ENCODE measurements around the gene ZGPAT.
A peak's percentile ranks its signal among the peaks of the same experiment; 100 is the strongest.
"Not testable (repeated sequence)": the region's sequence is repeated elsewhere in the genome, so short reads cannot be mapped to it uniquely, and the experiment has no call there.

The ZGPAT gene, protein sequence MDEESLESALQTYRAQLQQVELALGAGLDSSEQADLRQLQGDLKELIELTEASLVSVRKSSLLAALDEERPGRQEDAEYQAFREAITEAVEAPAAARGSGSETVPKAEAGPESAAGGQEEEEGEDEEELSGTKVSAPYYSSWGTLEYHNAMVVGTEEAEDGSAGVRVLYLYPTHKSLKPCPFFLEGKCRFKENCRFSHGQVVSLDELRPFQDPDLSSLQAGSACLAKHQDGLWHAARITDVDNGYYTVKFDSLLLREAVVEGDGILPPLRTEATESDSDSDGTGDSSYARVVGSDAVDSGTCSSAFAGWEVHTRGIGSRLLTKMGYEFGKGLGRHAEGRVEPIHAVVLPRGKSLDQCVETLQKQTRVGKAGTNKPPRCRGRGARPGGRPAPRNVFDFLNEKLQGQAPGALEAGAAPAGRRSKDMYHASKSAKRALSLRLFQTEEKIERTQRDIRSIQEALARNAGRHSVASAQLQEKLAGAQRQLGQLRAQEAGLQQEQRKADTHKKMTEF

DNA sequence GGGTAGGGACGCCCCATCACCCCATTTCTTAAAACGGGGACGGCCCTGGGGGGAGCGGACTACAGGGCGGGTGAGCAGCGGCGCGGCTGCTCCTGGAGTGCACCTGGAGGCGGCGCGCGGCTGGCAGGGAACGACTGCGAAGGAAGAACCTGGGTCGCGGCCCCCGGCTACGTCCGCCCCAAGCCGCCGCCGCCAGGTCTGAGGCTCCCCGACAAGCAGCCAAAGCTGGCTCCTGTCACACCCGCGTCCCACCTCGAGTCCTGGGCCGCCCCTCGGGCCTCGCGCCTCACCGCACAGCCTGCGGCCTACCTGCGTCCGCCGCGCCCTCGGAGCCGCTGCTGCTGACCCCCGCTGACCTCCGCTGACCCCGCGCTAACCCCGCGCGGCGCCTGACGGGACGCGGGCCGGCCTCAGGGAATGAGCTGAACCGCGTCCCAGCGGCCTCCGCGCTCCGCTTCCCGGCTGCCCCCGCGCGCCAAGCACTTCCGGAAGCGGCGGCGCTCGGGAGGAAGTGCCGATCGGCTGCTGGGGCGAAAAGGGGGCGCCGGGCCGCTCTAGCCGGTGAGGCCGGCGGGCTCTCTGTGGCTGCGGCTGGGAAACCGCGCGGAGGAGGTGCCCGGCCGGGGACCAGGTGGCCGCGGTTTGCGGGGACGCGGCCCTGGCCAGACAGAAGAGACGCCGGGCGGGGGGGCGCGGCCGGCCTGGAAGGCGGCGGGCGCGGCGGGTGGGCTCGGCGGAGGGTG lies at the start of gene ZGPAT, which contains the start of gene ARFRP1:
Gene ZGPAT (plus strand): TSS at position 482 of the 743 bp plus-strand sequence. CDS start 542 bp downstream, outside the sequence.
Gene ARFRP1 (minus strand): TSS at position 419 of the 743 bp plus-strand sequence. CDS start 885 bp downstream, outside the sequence.
- DNase-seq: peak; percentile 80

DNA sequence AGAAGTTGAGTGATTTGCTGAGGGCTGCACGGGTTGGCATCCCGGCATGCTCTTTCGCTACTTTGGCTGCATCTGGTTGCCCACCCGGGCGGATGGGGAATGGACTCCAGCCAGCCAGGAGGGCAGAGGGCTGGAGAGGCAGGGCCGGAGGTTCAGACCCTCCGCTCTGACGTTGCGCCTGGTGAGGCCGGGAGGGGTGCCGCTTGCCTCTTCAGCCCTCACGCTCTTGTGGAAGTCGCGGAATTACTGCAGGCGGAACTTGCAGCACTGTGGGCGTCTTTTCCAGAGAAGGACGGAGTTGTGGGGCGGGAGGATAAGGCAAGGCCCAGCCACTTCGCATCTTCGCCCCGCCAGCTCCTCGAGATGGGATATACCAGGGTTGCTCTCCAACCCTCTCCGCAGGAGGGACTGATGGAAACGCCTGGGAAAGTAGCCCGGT lies 49.1 kb upstream of the ZGPAT start:
- DNase-seq: no peak

DNA sequence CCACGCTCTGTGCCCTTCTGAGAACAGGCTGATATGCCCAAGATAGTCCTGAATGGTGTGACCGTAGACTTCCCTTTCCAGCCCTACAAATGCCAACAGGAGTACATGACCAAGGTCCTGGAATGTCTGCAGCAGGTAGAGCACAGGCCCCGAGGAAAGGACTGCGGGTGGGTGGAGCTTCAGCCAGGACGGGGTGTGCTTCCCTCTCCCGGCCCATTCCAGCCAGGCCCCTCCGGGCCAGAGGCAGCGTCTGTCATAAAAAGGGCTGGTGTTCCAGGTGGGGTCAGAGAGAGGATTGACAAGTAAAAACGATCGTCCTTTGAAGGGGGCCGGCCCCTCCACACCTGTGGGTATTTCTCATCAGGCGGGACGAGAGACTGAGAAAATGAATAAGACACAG lies 48.5 kb upstream of the ZGPAT start:
- DNase-seq: no peak

DNA sequence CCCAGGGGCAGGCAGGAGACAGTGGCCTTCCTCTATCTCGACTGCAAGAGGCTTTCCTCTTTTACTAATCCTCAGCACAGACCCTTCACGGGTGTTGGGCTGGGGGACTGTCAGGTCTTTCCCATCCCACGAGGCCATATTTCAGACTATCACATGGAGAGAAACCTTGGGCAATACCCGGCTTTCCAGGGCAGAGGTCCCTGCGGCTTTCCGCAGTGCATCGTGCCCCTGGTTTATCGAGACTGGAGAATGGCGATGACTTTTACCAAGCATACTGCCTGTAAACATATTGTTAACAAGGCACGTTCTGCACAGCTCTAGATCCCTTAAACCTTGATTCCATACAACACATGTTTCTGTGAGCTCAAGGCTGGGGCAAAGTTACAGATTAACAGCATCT lies 47.7 kb upstream of the ZGPAT start:
- not testable (repeated sequence) for DNase-seq

DNA sequence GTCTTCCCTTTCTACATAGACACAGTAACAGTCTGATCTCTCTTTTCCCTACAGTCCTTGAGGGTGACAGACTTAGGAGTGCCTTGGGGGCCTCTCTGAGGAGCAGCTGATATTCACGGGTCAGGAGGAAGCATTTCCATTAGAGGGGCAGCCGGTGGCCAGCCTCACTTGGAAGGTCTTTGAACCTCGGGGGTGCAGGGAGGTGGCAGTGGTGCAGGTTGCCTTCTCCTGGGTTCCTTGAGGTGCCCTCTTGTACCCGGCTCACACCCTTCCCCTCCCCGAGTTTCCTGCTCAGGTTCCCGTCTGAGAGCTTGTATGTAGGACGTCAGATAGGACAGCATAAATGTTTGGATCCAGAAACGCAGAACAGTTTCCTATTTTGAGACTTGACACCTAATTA lies 47.2 kb upstream of the ZGPAT start:
- DNase-seq: no peak

DNA sequence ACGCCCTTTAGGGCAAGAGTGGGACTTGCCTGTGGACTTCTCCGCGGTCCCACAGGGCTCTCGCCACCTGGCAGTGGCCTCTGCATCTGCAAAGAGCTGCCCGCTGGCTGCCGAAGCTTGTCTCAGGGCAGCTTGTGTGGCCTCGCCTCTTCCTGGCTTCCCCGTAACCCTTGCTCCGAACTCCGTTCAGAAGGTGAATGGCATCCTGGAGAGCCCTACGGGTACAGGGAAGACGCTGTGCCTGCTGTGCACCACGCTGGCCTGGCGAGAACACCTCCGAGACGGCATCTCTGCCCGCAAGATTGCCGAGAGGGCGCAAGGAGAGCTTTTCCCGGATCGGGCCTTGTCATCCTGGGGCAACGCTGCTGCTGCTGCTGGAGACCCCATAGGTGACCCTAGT lies 46.7 kb upstream of the ZGPAT start:
- no peak for DNase-seq

DNA sequence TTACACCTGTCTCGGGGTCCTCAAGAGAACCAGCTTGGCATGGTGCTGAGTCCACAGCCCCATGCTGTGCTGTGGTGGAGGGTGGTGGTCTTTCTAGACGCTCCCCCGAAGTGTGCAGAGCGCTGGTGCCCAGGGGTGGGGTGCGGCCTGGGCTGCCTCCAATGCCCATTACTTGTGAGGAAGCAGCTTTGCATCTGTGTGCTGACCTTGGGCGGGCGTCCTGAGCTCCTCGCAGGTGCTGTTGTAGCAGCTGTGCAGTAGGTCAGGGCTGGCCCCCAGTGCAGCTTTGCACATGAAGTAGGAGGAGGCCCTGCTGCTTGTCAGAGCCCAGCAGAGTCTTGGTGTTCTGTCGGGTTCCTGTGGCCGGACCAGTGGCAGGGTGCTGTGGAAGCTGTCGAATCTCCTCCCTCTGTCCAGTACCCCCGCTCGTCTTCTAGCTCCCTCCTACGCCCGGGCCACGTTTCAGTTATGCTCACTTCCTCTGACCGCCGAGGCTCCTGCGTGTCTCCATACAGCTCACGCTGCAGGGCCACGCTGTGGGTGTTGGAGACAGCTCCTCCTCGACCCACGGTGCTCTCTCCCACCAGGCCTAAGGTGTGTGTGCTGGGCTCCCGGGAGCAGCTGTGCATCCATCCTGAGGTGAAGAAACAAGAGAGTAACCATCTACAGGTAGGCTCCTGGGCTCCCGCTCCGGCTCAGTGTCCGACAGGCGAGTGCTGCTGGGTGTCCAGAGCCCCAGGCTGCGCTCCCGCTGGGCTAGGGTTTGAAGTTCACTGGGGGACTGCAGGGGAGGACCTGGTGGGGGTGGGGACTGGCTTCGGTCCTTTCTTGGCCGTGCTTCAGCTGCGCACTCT lies 45.7 kb upstream of the ZGPAT start:
- DNase-seq: no peak

DNA sequence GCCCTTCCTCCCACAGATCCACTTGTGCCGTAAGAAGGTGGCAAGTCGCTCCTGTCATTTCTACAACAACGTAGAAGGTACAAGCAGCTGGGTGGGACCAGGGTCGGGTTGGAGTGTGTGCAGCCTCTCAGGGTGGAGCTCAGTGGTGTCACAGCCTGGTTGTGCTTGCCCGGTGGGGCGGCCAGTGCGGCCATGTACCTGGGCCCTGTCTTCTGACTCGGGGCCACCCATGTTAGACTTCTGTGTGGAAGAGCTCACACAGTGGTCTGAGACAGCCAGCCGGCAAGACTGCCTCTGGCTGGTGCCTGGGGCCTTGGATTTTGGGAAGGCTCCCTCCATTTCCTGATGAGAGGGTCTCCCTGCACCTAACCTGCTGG lies 45.0 kb upstream of the ZGPAT start:
- no peak for DNase-seq

DNA sequence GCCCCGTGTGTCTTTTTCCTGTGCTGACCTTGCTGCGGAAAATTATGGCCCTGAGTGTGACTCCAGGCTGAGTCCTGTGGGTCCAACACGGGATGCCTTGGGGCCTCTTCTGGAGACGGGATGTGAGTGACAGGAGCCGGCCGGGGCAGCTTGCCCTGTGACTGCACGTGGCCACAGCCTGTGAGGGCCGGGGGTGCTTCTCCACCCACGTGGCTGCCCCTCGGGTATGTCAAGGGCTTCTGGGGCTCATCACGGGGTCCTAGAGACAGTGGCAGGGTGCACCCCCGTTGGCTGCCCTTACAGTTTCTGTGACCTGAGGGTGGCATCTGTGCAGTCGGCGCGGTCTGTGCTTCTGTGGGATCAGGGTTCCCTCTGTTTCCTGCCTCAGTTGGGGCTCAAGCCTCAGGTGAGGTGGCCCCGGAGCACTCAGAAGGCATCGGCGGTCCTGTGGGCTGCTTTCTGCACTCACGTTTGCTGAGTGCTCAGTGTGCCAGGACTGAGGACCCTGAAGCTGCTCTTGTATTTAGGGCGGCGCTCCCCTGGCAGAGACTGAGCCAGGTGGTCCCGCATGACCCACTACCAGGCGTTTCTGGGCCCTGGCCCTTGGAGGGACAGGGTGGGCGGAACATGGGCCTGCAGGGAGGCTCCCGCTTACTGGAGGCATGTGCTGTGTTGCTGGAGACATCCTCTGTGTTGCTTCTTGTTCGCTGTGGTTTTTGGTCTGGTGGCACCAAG lies 44.3 kb upstream of the ZGPAT start:
- DNase-seq: no peak

DNA sequence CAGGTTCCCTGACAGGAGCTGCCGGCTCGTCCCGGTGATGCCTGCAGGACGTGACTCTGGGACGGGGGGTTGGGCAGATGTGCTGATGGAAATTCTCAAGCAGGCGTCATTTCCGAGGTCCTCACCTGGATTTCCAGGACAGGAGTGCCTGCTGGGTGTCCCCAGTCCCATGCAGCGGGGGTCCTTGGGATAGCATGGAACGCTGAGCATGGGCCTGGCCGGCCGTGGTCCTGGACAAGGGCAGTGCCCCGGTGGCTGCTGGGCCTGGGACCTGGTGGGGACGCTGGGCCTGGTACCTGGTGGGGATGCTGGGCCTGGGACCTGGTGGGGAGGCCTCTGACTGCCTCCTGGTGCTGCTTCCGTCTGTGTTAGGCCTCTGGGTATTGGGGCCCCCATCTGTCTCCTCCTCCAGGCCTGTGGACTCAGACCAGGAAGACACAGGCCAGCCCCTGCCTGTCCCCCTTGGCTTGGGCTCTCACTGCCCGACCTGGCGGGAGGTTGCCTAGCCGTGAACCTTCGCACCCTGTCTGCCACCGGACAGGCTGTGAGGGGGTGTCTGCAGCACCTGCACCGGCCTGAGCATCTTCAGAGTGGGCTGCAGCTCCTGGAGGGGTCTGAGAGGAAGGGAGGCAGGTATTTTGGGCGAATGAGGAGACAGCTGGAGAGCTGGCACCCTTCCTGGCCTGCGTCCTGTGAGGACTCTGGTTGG lies 43.5 kb upstream of the ZGPAT start:
- DNase-seq: no peak

DNA sequence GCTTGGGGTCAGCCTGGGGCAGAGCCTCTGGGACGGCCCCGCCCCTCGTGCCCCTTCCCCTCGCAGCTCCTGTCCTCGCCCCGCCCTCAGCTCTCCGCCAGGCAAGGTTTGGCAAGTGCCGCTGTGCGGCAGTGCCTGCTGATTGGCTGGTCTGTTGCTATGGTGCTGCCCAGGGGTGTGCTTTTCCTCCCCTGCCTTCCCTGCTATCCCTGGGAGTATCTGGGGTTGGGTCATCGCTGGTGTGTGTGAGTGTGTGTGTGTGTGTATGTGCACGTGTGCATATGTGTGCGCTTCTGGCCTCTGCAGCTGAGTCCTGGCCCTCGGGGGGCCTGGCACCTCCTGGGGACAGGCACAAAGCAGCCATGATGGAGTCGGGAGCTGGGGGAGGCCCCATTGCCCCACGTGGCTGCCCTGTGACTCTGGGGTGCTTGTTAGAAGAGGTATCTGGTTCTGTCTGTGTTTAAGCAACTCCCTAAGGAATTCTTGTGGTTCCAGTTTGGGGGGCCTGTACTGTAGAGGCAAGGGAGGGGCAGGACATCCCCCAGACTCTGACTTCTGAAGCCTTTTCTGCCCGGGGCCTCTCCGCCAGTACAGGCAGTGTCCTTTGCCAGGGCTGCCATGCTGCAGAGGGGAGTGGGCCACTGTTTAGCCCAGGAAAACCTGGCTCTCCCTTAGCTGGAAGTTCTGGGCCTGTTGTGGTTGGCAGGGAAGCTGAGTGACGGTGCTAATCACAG lies 42.8 kb upstream of the ZGPAT start:
- DNase-seq: no peak

DNA sequence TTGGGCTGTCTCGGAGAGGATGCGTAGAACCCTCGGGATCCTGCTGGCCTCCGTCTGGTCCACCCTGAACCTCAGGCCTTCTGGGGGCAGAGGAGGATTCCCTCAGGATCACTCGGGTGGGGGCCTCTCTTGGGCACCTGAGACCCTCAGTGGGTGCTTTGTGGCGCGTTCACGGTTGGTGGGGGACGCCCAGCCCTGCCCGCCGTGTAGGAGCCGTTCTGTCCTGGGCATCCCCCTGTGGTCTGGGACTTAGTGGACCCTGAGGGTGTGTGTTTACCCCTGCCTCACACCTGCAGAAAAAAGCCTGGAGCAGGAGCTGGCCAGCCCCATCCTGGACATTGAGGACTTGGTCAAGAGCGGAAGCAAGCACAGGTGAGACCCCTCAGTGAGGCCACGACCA lies 42.1 kb upstream of the ZGPAT start:
- no peak for DNase-seq

DNA sequence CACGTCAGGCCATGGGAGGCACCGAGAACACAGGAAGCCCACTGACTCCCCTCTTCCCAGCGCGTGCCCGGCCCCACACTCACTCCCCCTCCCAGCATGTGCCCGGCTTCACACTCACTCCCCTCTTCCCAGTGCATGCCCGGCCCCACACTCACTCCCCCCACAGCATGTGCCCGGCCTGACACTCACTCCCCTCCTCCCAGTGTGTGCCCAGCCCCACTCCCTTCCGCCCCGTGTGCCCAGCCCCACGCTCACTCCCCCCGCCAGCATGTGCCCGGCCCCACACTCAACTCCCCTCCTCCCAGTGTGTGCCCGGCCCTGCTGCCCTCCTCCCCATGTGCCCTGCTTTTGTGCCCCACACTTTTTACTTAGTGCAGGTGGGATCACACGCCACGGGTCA lies 40.0 kb upstream of the ZGPAT start:
- no peak for DNase-seq

DNA sequence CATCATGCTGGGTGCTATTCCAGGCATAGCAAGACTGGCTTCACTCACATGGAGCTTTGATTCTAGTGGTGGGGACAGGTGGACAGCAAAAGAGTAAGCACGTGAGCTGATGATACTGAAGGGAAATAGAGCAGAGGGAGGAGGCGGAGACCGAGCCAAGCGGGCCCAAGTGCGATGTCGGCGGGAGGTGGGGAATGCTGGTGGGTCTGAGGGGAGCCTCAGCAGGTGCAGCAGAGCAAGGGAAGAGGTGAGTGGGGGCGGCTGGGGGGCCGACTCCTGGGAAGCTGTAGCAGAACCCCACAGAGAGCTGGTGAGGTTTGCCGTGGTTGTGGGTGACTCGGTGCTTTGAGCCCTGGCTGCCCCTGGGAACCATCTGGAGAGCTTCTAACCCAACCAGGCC lies 39.5 kb upstream of the ZGPAT start:
- DNase-seq: no peak

DNA sequence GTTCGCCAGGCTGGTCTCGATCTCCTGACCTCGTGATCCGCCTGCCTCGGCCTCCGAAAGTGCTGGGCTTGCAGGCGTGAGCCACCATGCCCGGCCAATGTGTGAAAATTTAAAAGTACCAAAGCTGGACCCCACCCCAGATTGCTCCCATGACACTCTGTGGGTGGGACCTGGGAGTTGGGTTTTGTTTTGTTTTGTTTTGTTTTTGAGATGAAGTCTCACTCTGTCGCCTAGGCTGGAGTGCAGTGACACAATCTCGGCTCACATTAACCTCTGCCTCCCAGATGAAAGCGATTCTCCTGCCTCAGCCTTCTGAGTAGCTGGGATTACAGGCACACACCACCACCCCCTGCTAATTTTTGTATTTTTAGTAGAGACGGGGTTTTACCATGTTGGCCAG lies 36.1 kb upstream of the ZGPAT start:
- not testable (repeated sequence) for DNase-seq

DNA sequence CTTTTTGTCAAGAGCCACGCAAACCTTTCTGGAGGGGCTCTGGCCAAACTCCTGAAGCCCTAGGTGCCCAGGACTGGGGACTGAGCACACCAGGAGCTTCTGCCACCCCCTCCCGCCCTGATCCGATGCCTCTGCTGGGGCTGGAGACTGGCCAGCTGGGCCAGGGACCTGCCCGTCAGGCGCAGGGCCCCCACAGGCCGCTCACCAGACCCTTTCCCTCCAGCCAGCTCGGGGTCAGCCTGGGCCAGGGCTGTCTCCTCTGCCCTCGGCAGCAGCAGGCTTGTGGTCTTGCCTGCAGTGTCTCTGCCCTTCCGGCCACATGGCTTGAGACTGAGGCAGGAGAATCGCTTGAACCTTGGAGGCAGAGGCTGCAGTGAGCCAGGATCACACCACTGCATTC lies 35.2 kb upstream of the ZGPAT start:
- DNase-seq: no peak

DNA sequence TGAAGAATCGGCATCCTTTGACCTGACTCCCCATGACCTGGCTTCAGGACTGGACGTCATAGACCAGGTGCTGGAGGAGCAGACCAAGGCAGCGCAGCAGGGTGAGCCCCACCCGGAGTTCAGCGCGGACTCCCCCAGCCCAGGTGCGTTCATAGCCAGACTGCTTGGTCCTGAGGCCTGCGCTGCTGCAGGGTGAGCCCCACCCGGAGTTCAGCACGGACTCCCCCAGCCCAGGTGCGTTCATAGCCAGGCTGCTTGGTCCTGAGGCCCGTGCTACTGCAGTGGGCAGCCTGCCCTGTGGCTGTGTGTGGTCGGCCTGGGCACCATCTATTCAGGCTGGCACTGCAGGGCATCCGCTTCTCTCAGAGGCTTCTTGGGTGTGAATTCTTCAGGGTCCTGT lies 33.9 kb upstream of the ZGPAT start:
- no peak for DNase-seq

DNA sequence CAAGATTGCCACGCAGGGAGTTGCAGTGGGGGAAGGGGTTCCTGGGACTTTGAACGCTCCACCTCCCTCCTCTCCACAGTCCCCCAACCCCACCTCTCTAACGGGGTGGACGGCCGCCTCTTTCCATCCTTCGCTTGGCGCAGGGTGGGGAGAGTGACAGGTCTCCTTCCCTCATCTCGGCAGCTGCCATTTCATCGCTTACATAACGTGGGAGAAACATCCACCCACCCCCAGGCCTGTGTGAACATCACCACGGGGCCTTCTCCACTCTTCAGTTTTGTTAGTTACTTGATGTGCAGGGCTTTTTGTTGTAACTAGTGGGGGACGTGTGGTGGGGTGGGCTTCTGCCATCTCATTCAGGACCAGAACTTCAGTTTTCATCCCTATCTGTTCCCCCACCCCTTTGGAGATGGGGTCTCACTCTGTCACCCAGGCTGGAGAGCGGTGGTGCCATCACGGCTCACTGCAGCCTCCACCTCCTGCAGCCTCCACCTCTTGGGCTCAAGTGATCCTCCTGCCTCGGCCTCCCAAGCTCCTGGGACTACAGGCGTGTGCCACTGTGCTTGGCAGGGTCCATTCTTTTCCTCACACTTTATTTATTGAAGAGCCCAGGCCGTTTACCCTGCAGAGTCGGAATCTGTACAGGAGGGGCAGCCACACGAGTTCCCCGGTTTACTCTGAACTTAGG lies 32.0 kb upstream of the ZGPAT start:
- no peak for DNase-seq

DNA sequence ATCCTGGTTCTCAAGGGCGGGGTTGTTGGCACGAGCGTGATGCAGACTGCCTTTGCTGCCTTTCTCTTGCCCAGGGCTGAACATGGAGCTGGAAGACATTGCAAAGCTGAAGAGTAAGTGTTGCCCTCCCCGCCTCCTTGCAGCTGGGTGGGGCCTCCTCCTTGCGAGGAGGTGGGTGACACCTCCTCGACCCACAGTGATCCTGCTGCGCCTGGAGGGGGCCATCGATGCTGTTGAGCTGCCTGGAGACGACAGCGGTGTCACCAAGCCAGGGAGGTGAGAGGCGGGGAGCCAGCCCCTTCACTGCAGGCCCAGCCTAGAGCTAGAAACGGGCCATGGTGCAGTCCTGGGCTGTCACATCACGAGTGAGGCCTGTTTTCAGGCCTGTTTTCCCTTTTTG lies 29.8 kb upstream of the ZGPAT start:
- DNase-seq: no peak
